PFSK-1 (cell line): ENCODE measurements around the gene HES2.

Experiments used
- FOXP2 ChIP-seq: optimal IDR thresholded peaks from 2 replicates; pipeline ENCODE3; 2011; ENCODE audit warnings: borderline replicate concordance, control low read depth, inconsistent platforms; ENCODE audit not compliant: insufficient read depth; ENCODE audit errors: extremely low read length, extremely low read depth
- POLR2AphosphoS5 ChIP-seq: IDR thresholded peaks from 2 replicates; pipeline ENCODE4 v1.6.1; 2012; ENCODE audit warnings: low read depth, mild to moderate bottlenecking, control low read depth, low read length, moderate library complexity
- SIN3A ChIP-seq: IDR thresholded peaks from 2 replicates; pipeline ENCODE4 v1.6.1; 2012; ENCODE audit warnings: mild to moderate bottlenecking, low read length, moderate library complexity, borderline replicate concordance; ENCODE audit not compliant: insufficient read depth
- TAF1 ChIP-seq: IDR thresholded peaks from 2 replicates; pipeline ENCODE4 v1.6.1; 2012; ENCODE audit warnings: low read length, control low read depth, borderline replicate concordance; ENCODE audit not compliant: insufficient read depth
- TF ChIP-seq, protein P1 (sequence below), 2 experiments: IDR thresholded peaks; 2 replicates each; pipeline versions ENCODE4 v1.6.1 to v1.8.0; 2011 to 2012; ENCODE audit warnings: low read depth in 2 of 2, low read length in 2 of 2, control low read depth in 1 of 2, inconsistent platforms in 1 of 2, mild to moderate bottlenecking in 1 of 2, moderate library complexity in 1 of 2; ENCODE audit not compliant: insufficient read depth in 1 of 2

The HES2 gene

DNA sequence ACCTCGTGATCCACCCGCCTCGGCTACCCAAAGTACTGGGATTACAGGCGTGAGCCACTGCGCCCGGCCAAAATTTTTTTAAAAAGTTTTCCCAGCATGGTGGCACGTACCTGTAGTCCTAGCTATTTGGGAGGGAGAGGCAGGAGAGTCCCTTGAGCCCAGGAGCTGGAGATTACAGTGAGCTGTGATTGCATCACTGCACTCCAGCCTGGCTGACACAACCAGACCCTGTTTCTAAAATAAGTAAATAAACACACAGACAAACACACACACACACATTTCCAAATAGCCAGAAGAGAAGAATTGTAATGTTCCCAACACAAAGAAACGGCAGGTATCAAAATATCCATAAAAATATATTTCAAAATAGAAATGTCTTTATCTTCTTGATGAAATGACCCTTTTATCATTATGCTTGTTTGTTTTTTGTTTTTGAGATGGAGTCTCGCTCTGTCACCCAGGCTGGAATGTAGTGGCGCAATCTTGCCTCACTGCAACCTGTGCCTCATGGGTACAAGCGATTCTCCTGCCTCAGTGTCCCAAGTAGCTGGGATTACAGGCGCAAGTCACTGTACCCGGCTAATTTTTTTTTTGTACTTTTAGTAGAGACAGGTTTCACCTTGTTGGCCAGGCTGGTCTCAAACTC lies 9.3 kb downstream of the HES2 start:
- TF ChIP-seq SIN3A (no peak), TAF1 (no peak), POLR2AphosphoS5 (no peak), FOXP2 (no peak)
- TF ChIP-seq, protein P1, sequence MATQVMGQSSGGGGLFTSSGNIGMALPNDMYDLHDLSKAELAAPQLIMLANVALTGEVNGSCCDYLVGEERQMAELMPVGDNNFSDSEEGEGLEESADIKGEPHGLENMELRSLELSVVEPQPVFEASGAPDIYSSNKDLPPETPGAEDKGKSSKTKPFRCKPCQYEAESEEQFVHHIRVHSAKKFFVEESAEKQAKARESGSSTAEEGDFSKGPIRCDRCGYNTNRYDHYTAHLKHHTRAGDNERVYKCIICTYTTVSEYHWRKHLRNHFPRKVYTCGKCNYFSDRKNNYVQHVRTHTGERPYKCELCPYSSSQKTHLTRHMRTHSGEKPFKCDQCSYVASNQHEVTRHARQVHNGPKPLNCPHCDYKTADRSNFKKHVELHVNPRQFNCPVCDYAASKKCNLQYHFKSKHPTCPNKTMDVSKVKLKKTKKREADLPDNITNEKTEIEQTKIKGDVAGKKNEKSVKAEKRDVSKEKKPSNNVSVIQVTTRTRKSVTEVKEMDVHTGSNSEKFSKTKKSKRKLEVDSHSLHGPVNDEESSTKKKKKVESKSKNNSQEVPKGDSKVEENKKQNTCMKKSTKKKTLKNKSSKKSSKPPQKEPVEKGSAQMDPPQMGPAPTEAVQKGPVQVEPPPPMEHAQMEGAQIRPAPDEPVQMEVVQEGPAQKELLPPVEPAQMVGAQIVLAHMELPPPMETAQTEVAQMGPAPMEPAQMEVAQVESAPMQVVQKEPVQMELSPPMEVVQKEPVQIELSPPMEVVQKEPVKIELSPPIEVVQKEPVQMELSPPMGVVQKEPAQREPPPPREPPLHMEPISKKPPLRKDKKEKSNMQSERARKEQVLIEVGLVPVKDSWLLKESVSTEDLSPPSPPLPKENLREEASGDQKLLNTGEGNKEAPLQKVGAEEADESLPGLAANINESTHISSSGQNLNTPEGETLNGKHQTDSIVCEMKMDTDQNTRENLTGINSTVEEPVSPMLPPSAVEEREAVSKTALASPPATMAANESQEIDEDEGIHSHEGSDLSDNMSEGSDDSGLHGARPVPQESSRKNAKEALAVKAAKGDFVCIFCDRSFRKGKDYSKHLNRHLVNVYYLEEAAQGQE (IDR thresholded peaks at IDR 0.05; ENCODE audit: insufficient read depth in 1 of 2, low read depth in 2 of 2, low read length in 2 of 2) = no peak

DNA sequence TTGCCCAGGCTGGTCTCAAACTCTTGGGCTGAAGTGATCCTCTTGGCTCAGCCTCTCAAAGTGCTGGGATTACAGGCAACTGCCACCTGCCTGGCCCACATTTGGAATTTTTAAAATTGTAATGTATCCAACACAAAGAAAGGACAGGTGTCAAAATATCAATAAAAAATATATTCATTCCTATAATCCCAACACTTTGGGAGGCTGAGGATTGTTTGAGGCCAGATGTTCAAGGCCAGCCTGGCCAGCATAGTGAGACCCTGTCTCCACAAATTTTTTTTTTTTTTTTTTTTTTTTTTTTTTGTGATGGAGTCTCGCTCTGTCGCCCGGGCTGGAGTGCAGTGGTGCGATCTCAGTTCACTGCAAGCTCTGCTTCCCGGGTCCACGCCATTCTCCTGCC lies 10.0 kb downstream of the HES2 start:
- TF ChIP-seq, protein P1 (IDR thresholded peaks at IDR 0.05; ENCODE audit: insufficient read depth in 1 of 2, low read depth in 2 of 2, low read length in 2 of 2) = no peak
- TF ChIP-seq SIN3A = no peak
- TF ChIP-seq TAF1 = no peak

DNA sequence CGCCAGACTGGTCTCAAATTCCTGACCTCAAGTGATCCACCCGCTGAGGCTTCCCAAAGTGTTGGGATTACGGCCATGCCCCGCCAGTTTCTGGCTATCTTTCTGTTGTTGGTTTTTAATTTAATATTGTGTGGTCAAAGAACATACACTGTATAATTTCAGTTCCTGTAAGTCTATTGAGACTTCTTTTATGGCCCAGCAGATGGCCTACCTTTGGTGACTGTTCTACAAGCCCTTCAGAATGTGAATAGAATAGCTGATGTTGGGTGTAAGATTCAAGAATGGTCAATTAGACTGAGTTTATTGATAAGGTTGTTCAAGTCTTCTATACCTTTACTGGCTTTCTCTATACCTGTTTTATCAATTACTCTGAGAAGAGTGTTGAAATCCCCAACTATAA lies 10.7 kb downstream of the HES2 start:
- TF ChIP-seq, protein P1 (IDR thresholded peaks at IDR 0.05; ENCODE audit: insufficient read depth in 1 of 2, low read depth in 2 of 2, low read length in 2 of 2) = no peak
- TF ChIP-seq SIN3A = no peak
- no peak for TF ChIP-seq TAF1
- TF ChIP-seq POLR2AphosphoS5 = no peak
- no peak for TF ChIP-seq FOXP2

DNA sequence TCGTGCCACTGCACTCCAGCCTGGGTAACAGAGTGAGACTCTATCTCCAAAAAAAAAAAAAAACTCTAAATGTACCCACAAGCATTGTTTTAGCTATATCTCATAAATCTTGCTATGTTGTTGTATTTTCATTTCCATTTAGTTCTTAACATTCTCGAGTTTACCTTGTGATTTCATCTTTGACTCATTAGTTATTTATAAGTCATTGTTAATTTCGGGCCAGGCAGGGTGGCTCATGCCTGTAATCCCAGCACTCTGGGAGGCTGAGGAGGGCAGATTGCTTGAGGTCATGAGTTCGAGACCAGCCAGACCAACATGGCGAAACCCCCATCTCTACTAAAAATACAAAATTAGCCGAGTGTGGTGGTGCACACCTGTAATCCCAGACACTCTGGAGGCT lies 11.7 kb downstream of the HES2 start:
- TF ChIP-seq TAF1 (no peak), SIN3A (no peak), POLR2AphosphoS5 (no peak), FOXP2 (no peak)
- TF ChIP-seq, protein P1 (IDR thresholded peaks at IDR 0.05; ENCODE audit: insufficient read depth in 1 of 2, low read depth in 2 of 2, low read length in 2 of 2) = no peak

DNA sequence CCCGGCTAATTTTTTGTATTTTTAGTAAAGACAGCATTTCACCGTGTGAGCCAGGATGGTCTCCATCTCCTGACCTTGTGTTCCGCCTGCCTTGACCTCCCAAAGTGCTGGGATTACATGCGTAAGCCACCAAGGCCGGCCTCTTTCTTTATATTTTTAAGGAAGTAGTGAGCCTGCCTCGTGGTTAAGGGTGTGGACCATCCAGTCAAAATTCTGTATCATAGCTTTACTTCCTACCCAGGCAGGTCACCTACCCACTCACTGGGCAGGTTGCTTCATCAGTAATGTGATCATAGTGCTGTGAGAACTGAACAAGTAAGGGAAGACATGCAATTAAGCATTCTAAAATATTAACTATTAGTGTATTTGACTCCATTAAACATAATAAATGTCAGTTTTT lies 18.0 kb downstream of the HES2 start:
- TF ChIP-seq, protein P1 (IDR thresholded peaks at IDR 0.05; ENCODE audit: insufficient read depth in 1 of 2, low read depth in 2 of 2, low read length in 2 of 2) = no peak
- TF ChIP-seq SIN3A (no peak), TAF1 (no peak), POLR2AphosphoS5 (no peak), FOXP2 (no peak)
